Activated T-cell treated with anti-CD3 and anti-CD28 coated beads, Interleukin-2, amount 50 U/mL, for 24 hours (primary cell): Measurements from ENCODE around the gene VWA5B2.

Experiments
- DNase-seq: peaks from one replicate; pipeline ENCODE4 v3.0.0-alpha.2; 2020
- H3K27ac Mint-ChIP-seq: 2 replicates; pipeline ENCODE4 v1.8.0; 2020; ENCODE audit warnings: mild to moderate bottlenecking, mixed read lengths
- H3K27me3 Mint-ChIP-seq: 2 replicates; pipeline ENCODE4 v1.8.0; 2020; ENCODE audit warnings: mixed read lengths
- H3K36me3 Mint-ChIP-seq: 2 replicates; pipeline ENCODE4 v1.8.0; 2020; ENCODE audit warnings: low read depth, mixed read lengths
- H3K4me1 Mint-ChIP-seq: 2 replicates; pipeline ENCODE4 v1.8.0; 2020; ENCODE audit warnings: low read depth, mixed read lengths
- H3K4me3 Mint-ChIP-seq: 2 replicates; pipeline ENCODE4 v1.8.0; 2020; ENCODE audit warnings: mild to moderate bottlenecking, moderate library complexity, mixed read lengths
- H3K9me3 Mint-ChIP-seq: 2 replicates; pipeline ENCODE4 v1.8.0; 2020; ENCODE audit warnings: mixed read lengths

Gene VWA5B2

GRCh38 chr3:184233127-184233843 lies 3.9 kb downstream of the VWA5B2 start:
- Mint-ChIP-seq H3K27me3 (peaks cover 45% of the 10 kb centered on the region), H3K9me3 (no peaks in the 10 kb centered on the region), H3K36me3 (no peaks in the 10 kb centered on the region), H3K4me1 (peaks cover 7% of the 10 kb centered on the region), H3K27ac (no peak overlapping the region), H3K4me3 (no peak overlapping the region)
- no peak for DNase-seq

DNA sequence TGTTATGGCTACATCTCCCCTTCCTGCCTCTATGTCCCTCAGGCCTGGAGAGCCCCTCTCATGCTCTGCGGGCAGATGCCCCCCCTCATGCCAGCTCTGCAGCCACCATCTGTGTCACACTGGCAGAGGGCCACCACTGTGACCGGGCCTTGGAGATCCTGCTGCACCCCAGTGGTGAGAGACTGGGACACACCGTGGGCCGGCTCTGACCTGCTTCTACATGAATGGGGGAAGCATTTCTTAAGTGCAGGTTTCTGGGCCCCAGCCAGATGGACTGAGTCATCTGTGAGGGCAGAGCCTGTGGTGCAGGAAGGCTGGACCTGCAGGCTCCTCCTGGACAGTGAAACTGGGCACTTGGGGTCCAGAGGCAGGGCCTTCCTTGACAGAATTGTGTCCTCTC lies 4.8 kb downstream of the VWA5B2 start:
- no peak overlapping the region for H3K27ac Mint-ChIP-seq
- H3K4me1 Mint-ChIP-seq = peaks cover 5% of the 10 kb centered on the region
- no peaks in the 10 kb centered on the region for H3K36me3 Mint-ChIP-seq
- no peak for DNase-seq
- peaks cover 36% of the 10 kb centered on the region for H3K27me3 Mint-ChIP-seq
- H3K4me3 Mint-ChIP-seq = no peak overlapping the region
- H3K9me3 Mint-ChIP-seq = no peaks in the 10 kb centered on the region

- peaks cover 5% of the 10 kb centered on the region for H3K4me1 Mint-ChIP-seq
- peaks cover 34% of the 10 kb centered on the region for H3K27me3 Mint-ChIP-seq
- H3K36me3 Mint-ChIP-seq = no peaks in the 10 kb centered on the region
- H3K4me3 Mint-ChIP-seq = no peak overlapping the region
- no peak overlapping the region for H3K27ac Mint-ChIP-seq
- no peaks in the 10 kb centered on the region for H3K9me3 Mint-ChIP-seq
- DNase-seq = no peak
Measured at GRCh38 chr3:184234671-184235380, 5.4 kb downstream of the VWA5B2 start.

GRCh38 chr3:184235381-184236032 lies 6.1 kb downstream of the VWA5B2 start:
- Mint-ChIP-seq H3K4me1 (peaks cover 5% of the 10 kb centered on the region), H3K36me3 (no peaks in the 10 kb centered on the region), H3K9me3 (no peaks in the 10 kb centered on the region), H3K4me3 (no peak overlapping the region), H3K27me3 (peaks cover 34% of the 10 kb centered on the region), H3K27ac (no peak overlapping the region)
- DNase-seq = no peak

- no peak overlapping the region for H3K4me3 Mint-ChIP-seq
- peaks cover 3% of the 10 kb centered on the region for H3K4me1 Mint-ChIP-seq
- no peak for DNase-seq
- peaks cover 31% of the 10 kb centered on the region for H3K27me3 Mint-ChIP-seq
- H3K36me3 Mint-ChIP-seq = no peaks in the 10 kb centered on the region
- no peak overlapping the region for H3K27ac Mint-ChIP-seq
- no peaks in the 10 kb centered on the region for H3K9me3 Mint-ChIP-seq
Measured at GRCh38 chr3:184236033-184236410, 6.6 kb downstream of the VWA5B2 start.

DNA sequence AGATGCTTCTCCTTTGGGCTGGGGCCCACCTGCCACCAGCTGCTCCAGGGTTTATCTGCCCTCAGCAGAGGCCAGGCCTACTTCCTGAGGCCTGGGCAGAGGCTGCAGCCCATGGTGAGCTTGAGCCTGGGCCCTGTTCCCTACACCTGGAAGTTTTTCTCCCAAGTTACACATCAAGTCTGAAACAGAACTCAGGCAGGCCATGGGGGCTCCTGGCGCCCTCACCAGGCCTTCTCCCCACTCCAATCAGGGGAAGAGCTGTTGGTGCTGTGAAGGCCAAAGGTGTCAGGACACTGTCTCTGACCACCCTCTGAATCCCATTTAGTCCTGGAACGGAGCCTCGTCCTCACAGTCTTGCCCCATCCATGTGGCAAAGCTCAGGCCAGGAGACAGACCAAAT lies 7.3 kb downstream of the VWA5B2 start:
- no peak overlapping the region for H3K27ac Mint-ChIP-seq
- H3K9me3 Mint-ChIP-seq = no peaks in the 10 kb centered on the region
- DNase-seq = no peak
- no peaks in the 10 kb centered on the region for H3K36me3 Mint-ChIP-seq
- H3K4me1 Mint-ChIP-seq = no peaks in the 10 kb centered on the region
- H3K4me3 Mint-ChIP-seq = no peak overlapping the region
- peaks cover 25% of the 10 kb centered on the region for H3K27me3 Mint-ChIP-seq

DNA sequence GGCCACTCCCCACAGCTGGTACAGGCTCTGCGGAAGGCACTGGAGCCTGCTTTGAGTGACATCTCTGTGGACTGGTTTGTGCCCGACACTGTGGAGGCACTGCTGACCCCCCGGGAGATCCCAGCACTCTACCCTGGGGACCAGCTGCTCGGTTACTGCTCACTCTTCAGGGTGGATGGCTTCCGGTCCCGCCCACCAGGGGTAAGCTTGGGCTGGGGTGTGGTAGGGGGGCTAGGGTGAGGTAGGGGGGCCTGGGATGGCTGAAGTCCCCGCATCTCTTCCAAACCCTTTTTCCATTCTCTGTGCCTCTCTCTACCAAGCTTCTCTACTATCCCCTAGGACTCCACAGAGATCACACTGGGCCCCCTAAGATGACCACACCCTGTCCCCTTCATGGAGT lies 7.8 kb downstream of the VWA5B2 start:
- H3K4me1 Mint-ChIP-seq = no peaks in the 10 kb centered on the region
- peaks cover 19% of the 10 kb centered on the region for H3K27me3 Mint-ChIP-seq
- no peaks in the 10 kb centered on the region for H3K9me3 Mint-ChIP-seq
- no peak overlapping the region for H3K4me3 Mint-ChIP-seq
- no peak overlapping the region for H3K27ac Mint-ChIP-seq
- peaks cover 4% of the 10 kb centered on the region for H3K36me3 Mint-ChIP-seq
- no peak for DNase-seq

DNA sequence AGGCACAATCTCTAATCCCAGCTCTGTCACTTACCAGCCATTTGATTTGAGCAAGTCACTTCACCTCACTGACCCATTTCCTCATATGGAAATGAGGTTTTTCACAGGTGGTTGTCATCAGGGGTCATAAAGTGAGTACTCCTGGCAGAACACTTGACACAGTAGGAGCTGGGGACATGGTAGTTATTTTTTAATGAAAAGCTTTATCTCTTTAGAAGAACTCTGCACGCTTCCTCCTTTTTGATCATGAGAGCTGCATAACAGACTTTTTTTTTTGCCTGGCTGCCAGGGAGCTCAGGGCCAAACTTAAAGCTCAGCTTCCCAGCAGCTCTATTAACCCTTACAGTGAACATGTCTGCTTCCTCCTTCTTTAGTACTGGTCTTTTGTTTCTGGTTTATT lies 8.4 kb downstream of the VWA5B2 start:
- Mint-ChIP-seq H3K27ac (no peak overlapping the region), H3K4me3 (no peak overlapping the region)

DNA sequence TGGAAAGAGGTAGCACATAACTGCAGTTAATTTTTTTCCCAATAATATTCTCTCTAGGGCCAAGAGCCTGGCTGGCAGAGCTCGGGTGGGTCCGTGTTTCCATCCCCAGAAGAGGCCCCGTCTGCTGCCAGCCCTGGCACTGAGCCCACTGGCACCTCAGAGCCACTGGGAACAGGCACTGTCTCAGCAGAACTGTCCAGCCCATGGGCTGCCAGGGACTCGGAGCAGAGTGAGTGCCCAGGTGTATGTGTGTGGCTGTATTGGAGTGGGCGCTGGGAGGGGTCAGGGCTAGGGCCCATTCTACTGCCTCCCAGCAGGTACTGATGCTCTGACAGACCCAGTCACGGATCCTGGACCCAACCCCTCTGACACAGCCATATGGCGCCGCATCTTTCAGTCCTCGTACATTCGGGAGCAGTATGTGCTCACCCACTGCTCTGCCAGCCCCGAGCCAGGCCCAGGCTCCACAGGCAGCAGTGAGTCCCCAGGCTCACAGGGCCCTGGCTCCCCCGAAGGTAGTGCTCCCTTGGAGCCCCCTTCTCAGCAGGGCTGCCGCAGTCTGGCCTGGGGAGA lies 8.9 kb downstream of the VWA5B2 start:
- H3K4me1 Mint-ChIP-seq = no peaks in the 10 kb centered on the region
- H3K36me3 Mint-ChIP-seq = peaks cover 16% of the 10 kb centered on the region
- H3K27ac Mint-ChIP-seq = no peak overlapping the region
- no peak for DNase-seq
- H3K27me3 Mint-ChIP-seq = peaks cover 9% of the 10 kb centered on the region
- H3K4me3 Mint-ChIP-seq = no peak overlapping the region
- no peaks in the 10 kb centered on the region for H3K9me3 Mint-ChIP-seq

More for the DNA sequence above, 8.4 kb downstream of the VWA5B2 start:
- no peaks in the 10 kb centered on the region for H3K9me3 Mint-ChIP-seq
- no peaks in the 10 kb centered on the region for H3K4me1 Mint-ChIP-seq
- DNase-seq = no peak
- H3K36me3 Mint-ChIP-seq = peaks cover 10% of the 10 kb centered on the region
- H3K27me3 Mint-ChIP-seq = peaks cover 13% of the 10 kb centered on the region

GRCh38 chr3:184239221-184239620 lies 9.8 kb downstream of the VWA5B2 start:
- H3K4me3 Mint-ChIP-seq = no peak overlapping the region
- H3K27ac Mint-ChIP-seq = no peak overlapping the region
- H3K36me3 Mint-ChIP-seq = peaks cover 24% of the 10 kb centered on the region
- no peak for DNase-seq
- H3K4me1 Mint-ChIP-seq = no peaks in the 10 kb centered on the region
- peaks cover under 1% of the 10 kb centered on the region for H3K27me3 Mint-ChIP-seq
- H3K9me3 Mint-ChIP-seq = no peaks in the 10 kb centered on the region

- no peaks in the 10 kb centered on the region for H3K4me1 Mint-ChIP-seq
- DNase-seq = no peak
- peaks cover 29% of the 10 kb centered on the region for H3K36me3 Mint-ChIP-seq
- H3K27ac Mint-ChIP-seq = no peak overlapping the region
- no peaks in the 10 kb centered on the region for H3K27me3 Mint-ChIP-seq
- H3K4me3 Mint-ChIP-seq = no peak overlapping the region
- H3K9me3 Mint-ChIP-seq = no peaks in the 10 kb centered on the region
Measured at GRCh38 chr3:184239708-184240107, 10.3 kb downstream of the VWA5B2 start.

DNA sequence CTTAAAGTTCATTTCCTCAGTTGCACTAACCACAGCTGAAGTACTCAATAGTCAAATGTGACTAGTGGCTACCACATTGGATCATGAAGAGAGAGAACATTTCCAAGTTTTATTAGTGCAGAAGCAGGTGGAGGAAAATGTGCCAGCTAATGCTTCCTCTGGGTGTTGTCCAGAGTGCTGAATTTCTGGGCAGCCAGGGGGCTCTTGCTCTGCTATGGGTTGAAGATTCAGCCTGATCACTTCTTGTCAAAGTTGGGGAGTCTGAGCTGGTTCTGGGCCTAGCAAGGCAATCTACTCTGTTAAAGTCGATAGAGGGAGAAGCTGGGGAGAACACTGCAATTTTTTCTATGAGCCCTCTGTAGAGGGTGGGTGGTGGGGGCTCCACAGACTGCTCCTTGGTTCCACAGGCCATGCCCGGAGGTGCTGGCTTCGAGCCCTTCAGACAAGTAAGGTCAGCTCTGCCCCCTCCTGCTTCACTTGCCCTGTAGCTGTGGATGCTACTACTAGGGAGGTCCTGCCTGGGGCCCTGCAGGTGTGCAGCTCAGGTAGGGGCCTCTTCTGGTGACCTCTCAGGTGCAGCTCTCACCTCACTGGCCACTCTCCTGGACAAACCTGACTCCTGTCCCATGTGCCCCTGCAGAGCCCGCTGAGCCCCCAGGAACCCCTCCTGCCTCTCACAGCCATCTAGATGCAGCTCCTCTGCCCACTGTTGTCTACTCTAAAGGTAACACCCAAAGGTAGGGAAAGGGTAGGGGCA lies 11.2 kb downstream of the VWA5B2 start:
- Mint-ChIP-seq H3K27me3 (no peaks in the 10 kb centered on the region), H3K27ac (no peak overlapping the region), H3K36me3 (peaks cover 38% of the 10 kb centered on the region)

GRCh38 chr3:184241141-184241446 lies 11.7 kb downstream of the VWA5B2 start:
- no peaks in the 10 kb centered on the region for H3K9me3 Mint-ChIP-seq

More for the DNA sequence above, 11.2 kb downstream of the VWA5B2 start:
- Mint-ChIP-seq H3K4me3 (no peak overlapping the region), H3K4me1 (peaks cover 2% of the 10 kb centered on the region), H3K9me3 (no peaks in the 10 kb centered on the region)
- DNase-seq = no peak

More at GRCh38 chr3:184241141-184241446, 11.7 kb downstream of the VWA5B2 start:
- no peak overlapping the region for H3K4me3 Mint-ChIP-seq
- peaks cover 43% of the 10 kb centered on the region for H3K36me3 Mint-ChIP-seq
- peaks cover 7% of the 10 kb centered on the region for H3K4me1 Mint-ChIP-seq
- no peaks in the 10 kb centered on the region for H3K27me3 Mint-ChIP-seq
- no peak overlapping the region for H3K27ac Mint-ChIP-seq
- DNase-seq = no peak
